Suprapubic skin (tissue), 4 donors: ENCODE results near the gene MRPL32.

ENCODE experiments used
- CTCF ChIP-seq, 2 donors: fragments of 200-600 bp in 1 of 2; fragments of 450-650 bp in 1 of 2; sonication (generic) in 1 of 2; IDR thresholded peaks; one replicate each; pipeline ENCODE4 v1.5.1; 2016 to 2019; ENCODE audit warnings: antibody characterized with exemption in 2 of 2, mild to moderate bottlenecking in 1 of 2, moderate library complexity in 1 of 2
- POLR2A ChIP-seq, 2 donors: fragments of 450-650 bp; IDR thresholded peaks; one replicate each; pipeline ENCODE4 v1.6.1; 2017; ENCODE audit warnings: antibody characterized with exemption in 2 of 2, mild to moderate bottlenecking in 2 of 2, moderate library complexity in 2 of 2
- POLR2AphosphoS5 ChIP-seq, 3 donors: sonication (generic); formaldehyde crosslinking; IDR thresholded peaks; one replicate each; pipeline ENCODE4 v1.6.1; 2017; ENCODE audit warnings: antibody characterized with exemption in 3 of 3

GRCh38 chr7:42964293-42964692 lies 32.1 kb downstream of the MRPL32 start:
- TF ChIP-seq POLR2A (IDR thresholded peaks at IDR 0.05) (no peak), CTCF (IDR thresholded peaks at IDR 0.05) (no peak), POLR2AphosphoS5 (IDR thresholded peaks at IDR 0.05) (no peak)
